Uterus (tissue), 2 donors: Measurements from ENCODE around the gene FOXM1.

ENCODE experiments used
- CTCF ChIP-seq, 4 experiments: fragments of 200-600 bp in 2 of 4; fragments of 450-650 bp in 2 of 4; sonication (generic) in 2 of 4; IDR thresholded peaks; one replicate each; pipeline ENCODE4 v1.5.1; 2016 to 2019; ENCODE audit warnings: antibody characterized with exemption in 4 of 4, mild to moderate bottlenecking in 2 of 4, moderate library complexity in 1 of 4
- POLR2A ChIP-seq, 2 donors: fragments of 450-650 bp; IDR thresholded peaks; one replicate each; pipeline ENCODE4 v1.6.1; 2016; ENCODE audit warnings: antibody characterized with exemption in 2 of 2, mild to moderate bottlenecking in 1 of 2, moderate library complexity in 1 of 2

- no peak for TF ChIP-seq POLR2A (IDR thresholded peaks at IDR 0.05)
- TF ChIP-seq CTCF (IDR thresholded peaks at IDR 0.05), result no peak
Measured at GRCh38 chr12:2860170-2860569, 16.8 kb downstream of the FOXM1 start.
